Measurements from ENCODE around the gene SVIL. TPM values are rescaled to one million over a fixed set of nuclear protein-coding genes. Genes with fewer than 3 reads are reported as not detected.
"Not testable (repeated sequence)": the region's sequence is repeated elsewhere in the genome, so short reads cannot be mapped to it uniquely, and the experiment has no call there.

The SVIL gene
- polyA plus RNA-seq, 1 donor from 2014 or later = 7.3 TPM

- Histone ChIP-seq H3K9ac (ENCODE audit: low read length) (no peak overlapping the region), H3K27me3 (ENCODE audit: insufficient read depth, low read depth, low read length) (no peaks in the 10 kb centered on the region), H3K79me2 (replicated peaks; ENCODE audit: insufficient read depth, low read length) (no peaks in the 10 kb centered on the region), H3K9me2 (ENCODE audit: insufficient read depth, low read length) (no peaks in the 10 kb centered on the region), H2AFZ (ENCODE audit: low read depth, low read length) (no peak overlapping the region), H3F3A (ENCODE audit: insufficient read depth, low read length, poor library complexity, severe bottlenecking) (no peaks in the 10 kb centered on the region), H3K27ac (ENCODE audit: low read length) (no peak overlapping the region), H3K4me3 (ENCODE audit: low read length) (no peak overlapping the region), H4K20me1 (ENCODE audit: insufficient read depth) (no peaks in the 10 kb centered on the region), H3K9me3 (ENCODE audit: low read length) (no peaks in the 10 kb centered on the region), H3K4me2 (ENCODE audit: low read length) (no peak overlapping the region), H3K36me3 (ENCODE audit: insufficient read depth, low read length) (no peaks in the 10 kb centered on the region)
- TF ChIP-seq SMC3 (conservative IDR thresholded peaks at IDR 0.05; ENCODE audit: poor library complexity) = no peak
- TF ChIP-seq EP300 (conservative IDR thresholded peaks at IDR 0.05; ENCODE audit: poor library complexity, severe bottlenecking) = no peak
- no peak for TF ChIP-seq EZH2 (IDR thresholded peaks at IDR 0.05; ENCODE audit: borderline replicate concordance, insufficient read depth, low read length, poor library complexity, severe bottlenecking)
- no peak for TF ChIP-seq CTCF (IDR thresholded peaks at IDR 0.05; ENCODE audit: poor library complexity, severe bottlenecking)
- no peak for TF ChIP-seq POLR2AphosphoS5 (IDR thresholded peaks at IDR 0.05)
- no peak for TF ChIP-seq TAF1 (IDR thresholded peaks at IDR 0.05; ENCODE audit: low read depth)
- no peak for TF ChIP-seq MXI1 (conservative IDR thresholded peaks at IDR 0.05; ENCODE audit: poor library complexity, severe bottlenecking)
- TF ChIP-seq RAD21 (conservative IDR thresholded peaks at IDR 0.05) = no peak
Observed at GRCh38 chr10:29563420-29564035, 71.2 kb downstream of the SVIL start.

GRCh38 chr10:29563006-29563405 lies 71.8 kb downstream of the SVIL start:
- not testable (repeated sequence) for H3K36me3 ChIP-seq (ENCODE audit: insufficient read depth, low read length); H3K4me2 ChIP-seq (ENCODE audit: low read length); H3K27ac ChIP-seq (ENCODE audit: low read length); H3K79me2 ChIP-seq (replicated peaks; ENCODE audit: insufficient read depth, low read length); H3F3A ChIP-seq (ENCODE audit: insufficient read depth, low read length, poor library complexity, severe bottlenecking); H3K9me2 ChIP-seq (ENCODE audit: insufficient read depth, low read length); H4K20me1 ChIP-seq (ENCODE audit: insufficient read depth); H3K4me3 ChIP-seq (ENCODE audit: low read length); H2AFZ ChIP-seq (ENCODE audit: low read depth, low read length); H3K9me3 ChIP-seq (ENCODE audit: low read length); H3K27me3 ChIP-seq (ENCODE audit: insufficient read depth, low read depth, low read length); H3K9ac ChIP-seq (ENCODE audit: low read length)

GRCh38 chr10:29559996-29560395 lies 74.8 kb downstream of the SVIL start:
- TF ChIP-seq RAD21 (conservative IDR thresholded peaks at IDR 0.05) (no peak), REST (IDR thresholded peaks at IDR 0.05; ENCODE audit: borderline replicate concordance) (no peak), MXI1 (conservative IDR thresholded peaks at IDR 0.05; ENCODE audit: poor library complexity, severe bottlenecking) (no peak), EZH2 (IDR thresholded peaks at IDR 0.05; ENCODE audit: borderline replicate concordance, insufficient read depth, low read length, poor library complexity, severe bottlenecking) (no peak), TAF1 (IDR thresholded peaks at IDR 0.05; ENCODE audit: low read depth) (no peak), CTCF (IDR thresholded peaks at IDR 0.05; ENCODE audit: poor library complexity, severe bottlenecking) (no peak), EP300 (conservative IDR thresholded peaks at IDR 0.05; ENCODE audit: poor library complexity, severe bottlenecking) (no peak), POLR2AphosphoS5 (IDR thresholded peaks at IDR 0.05) (no peak), SMC3 (conservative IDR thresholded peaks at IDR 0.05; ENCODE audit: poor library complexity) (no peak)

More at GRCh38 chr10:29559996-29560395, 74.8 kb downstream of the SVIL start:
- no peak overlapping the region for H2AFZ ChIP-seq (ENCODE audit: low read depth, low read length)
- no peaks in the 10 kb centered on the region for H3K9me2 ChIP-seq (ENCODE audit: insufficient read depth, low read length)
- no peaks in the 10 kb centered on the region for H3K36me3 ChIP-seq (ENCODE audit: insufficient read depth, low read length)
- H3K79me2 ChIP-seq (replicated peaks; ENCODE audit: insufficient read depth, low read length) = no peaks in the 10 kb centered on the region
- H3K9me3 ChIP-seq (ENCODE audit: low read length) = no peaks in the 10 kb centered on the region
- no peak overlapping the region for H3K9ac ChIP-seq (ENCODE audit: low read length)
- no peaks in the 10 kb centered on the region for H3F3A ChIP-seq (ENCODE audit: insufficient read depth, low read length, poor library complexity, severe bottlenecking)
- H3K4me2 ChIP-seq (ENCODE audit: low read length) = no peak overlapping the region
- H3K4me3 ChIP-seq (ENCODE audit: low read length) = no peak overlapping the region
- H4K20me1 ChIP-seq (ENCODE audit: insufficient read depth) = no peaks in the 10 kb centered on the region
- no peak overlapping the region for H3K27ac ChIP-seq (ENCODE audit: low read length)
- no peaks in the 10 kb centered on the region for H3K27me3 ChIP-seq (ENCODE audit: insufficient read depth, low read depth, low read length)
